Activated gamma-delta T cell treated with anti-CD3 and anti-CD28 coated beads, Interleukin-2, amount 50 U/mL, for 16 hours (primary cell): Measurements from ENCODE around the gene ZNF385B.
"Not testable (repeated sequence)": the region's sequence is repeated elsewhere in the genome, so short reads cannot be mapped to it uniquely, and the experiment has no call there.

Experiments used
- DNase-seq: peaks from one replicate; pipeline ENCODE4 v3.0.0-alpha.2; 2020; ENCODE audit warnings: low read depth

Gene ZNF385B

GRCh38 chr2:179802051-179802882, 59.1 kb downstream of the ZNF385B start:
- no peak for DNase-seq

GRCh38 chr2:179800776-179801175, 60.6 kb downstream of the ZNF385B start:
- DNase-seq = no peak

DNA sequence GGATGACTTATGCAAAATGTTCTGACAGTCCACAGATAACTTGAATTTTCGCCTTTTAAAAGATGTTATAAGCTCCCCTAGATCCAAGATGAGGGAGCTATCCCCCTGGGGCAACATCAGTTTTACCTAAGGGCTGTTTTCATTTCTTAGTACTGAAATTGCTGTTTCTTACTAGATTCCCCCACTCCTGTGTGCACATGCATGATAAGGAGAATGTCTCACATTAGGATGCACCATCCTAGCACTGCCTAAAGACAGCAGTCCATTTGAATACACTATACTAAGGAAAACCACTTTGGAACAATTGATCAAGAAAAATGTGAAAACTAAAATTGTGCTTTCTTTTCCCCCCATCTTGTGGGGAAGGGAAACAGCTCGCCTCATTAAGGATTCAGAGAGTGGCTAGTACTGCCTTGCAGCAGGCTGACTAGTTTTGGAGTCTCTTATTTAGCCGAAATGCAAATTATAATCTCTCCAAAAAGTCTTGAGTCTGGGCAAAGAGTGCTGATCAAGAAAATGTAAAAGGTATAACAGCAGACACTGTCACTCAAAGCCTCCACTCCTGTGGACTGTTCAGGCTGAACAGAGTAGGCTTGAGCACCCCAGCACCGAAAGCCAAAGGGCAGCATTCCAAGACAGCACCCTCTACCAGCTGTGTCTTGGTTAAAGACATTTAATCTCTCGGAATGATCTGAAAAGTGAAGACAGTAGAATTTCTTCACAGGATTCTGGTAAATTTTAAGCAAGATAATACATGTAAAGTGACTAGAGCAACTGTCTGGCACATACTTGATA, 65.0 kb downstream of the ZNF385B start:
- DNase-seq = no peak

DNA sequence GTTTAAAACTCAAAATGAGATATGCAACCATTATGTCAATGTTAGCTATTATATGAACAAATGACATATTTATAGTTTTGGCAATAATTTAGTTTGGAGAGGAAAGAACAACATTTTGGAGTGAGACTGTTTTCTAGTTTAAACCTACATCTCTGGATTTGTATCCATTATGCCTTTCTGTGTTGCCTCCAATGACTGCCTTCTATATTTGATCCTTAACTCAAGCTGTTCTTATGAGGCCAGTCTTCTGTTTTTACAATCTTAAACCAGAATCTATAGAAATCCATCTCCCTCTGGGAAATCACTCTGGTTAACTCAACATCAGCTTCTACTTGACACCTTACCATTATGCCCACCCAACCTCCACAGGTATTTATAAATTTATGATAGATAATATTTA, 67.5 kb downstream of the ZNF385B start:
- no peak for DNase-seq

DNA sequence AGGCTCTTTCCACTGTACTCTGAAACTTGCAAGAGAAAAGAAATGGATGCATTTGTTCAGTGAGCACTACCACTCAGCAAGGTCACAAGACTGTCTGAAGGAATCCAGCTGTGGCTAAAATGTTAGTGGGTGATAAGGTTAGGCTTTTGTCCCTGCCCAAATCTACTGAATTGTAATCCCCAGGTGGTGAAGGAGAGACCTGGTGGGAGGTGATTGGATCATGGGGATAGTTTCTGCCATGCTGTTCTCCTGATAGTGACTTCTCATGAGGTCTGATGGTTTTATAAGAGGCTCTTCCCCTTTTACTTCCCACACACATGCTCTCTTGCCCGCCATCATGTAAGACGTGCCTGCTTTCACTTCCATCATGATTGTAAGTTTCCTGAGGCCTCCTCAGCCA, 68.2 kb downstream of the ZNF385B start:
- DNase-seq = no peak

GRCh38 chr2:179790235-179791217, 70.9 kb downstream of the ZNF385B start:
- no peak for DNase-seq

DNA sequence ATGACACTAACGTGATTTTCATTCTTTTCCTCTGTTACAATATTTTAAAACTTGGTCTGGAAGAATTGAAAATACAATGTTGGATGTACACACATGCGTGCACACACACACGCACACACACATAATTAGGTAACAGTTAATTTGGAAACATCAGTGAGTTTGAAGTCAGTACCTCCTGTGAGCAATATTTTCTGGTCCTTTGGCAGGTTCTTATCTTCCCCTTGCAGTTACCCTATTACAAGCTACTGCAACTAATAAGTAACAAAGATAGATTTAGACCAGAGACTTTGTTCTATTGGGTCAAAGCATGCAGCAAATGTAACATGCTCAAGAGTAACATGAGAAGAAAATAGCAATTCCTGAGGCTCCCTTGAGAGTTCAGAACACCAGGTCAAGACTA, 73.3 kb downstream of the ZNF385B start:
- no peak for DNase-seq

DNA sequence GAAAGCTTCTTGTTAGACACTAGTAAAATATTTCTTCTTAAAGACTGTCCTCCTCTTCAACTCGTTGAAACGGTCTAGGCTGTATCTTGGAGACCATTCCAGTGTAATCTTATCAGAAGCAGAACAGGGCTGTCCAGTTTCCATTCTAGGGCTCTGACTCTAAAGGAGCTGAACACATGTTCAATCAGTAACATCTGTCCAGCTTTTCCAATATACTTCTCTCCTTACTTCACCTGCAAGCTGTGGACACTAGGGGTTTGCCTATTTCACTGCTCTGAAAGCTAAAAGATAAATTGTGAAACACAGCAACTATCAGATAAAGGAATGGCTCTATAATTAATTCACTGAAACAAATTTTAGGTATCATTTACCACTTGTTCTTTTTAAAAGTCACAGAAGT, 73.8 kb downstream of the ZNF385B start:
- no peak for DNase-seq

- DNase-seq = no peak
These were observed 75.5 kb downstream of the ZNF385B start for GRCh38 chr2:179785902-179786301.

GRCh38 chr2:179782346-179782745, 79.1 kb downstream of the ZNF385B start:
- not testable (repeated sequence) for DNase-seq

DNA sequence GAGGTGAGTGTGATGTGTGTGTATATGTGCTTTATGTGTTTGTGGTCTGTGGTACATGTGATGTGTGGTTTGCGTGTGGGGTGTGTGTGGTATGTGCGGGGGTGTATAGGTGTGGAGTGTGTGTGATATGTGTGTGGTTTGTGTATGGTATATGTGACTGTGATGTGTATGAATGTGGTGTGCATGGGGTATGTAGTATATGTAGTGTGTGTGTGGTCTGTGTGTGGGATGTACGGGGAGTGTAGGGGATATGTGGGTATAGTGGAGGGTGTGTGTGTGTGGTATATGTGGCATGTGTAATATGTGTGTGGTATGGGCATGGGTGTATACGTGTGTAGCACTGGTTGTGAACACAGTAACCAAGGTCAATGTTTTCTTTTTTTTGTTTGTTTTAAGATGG, 87.4 kb downstream of the ZNF385B start:
- DNase-seq = no peak

DNA sequence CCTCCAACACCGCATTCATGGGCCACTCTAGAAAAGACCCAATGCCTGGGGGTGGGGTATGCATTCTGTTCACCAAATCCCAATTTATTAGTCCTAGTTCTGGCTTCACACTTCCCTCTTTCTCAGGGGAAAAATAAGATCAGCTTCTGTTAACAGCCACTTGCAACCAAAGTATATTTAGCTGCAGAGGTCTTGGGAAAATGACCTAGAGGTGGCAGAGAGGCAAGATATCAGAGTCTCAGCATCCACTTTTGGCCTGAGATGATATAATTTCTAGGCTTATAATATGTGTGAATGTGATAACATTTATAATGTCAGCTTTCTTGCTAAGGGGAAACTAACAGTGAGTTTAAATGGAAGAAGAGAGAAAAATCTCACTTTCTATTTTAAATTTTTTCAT, 89.1 kb downstream of the ZNF385B start:
- no peak for DNase-seq

- DNase-seq = no peak
These were observed 89.6 kb downstream of the ZNF385B start for GRCh38 chr2:179771791-179772190.

DNA sequence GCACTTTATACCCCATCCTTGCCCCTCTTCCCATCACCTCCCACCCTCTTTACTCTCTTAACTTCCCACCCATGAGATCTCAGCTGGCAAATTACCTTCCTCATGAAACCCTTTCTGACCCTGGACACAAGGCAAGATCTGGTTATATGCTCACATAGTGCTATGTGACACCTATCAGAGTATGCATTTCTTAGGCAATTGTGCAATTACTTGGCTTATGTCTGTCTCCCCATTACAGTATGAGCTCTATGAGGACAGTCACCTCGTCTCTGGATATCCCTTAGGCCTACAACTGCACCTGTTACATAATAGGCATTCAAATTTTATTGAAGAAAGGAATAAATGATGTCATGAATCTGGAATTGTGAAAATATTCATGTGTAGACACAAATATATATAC, 91.4 kb downstream of the ZNF385B start:
- DNase-seq = no peak

GRCh38 chr2:179769323-179769722, 92.1 kb downstream of the ZNF385B start:
- DNase-seq = no peak

GRCh38 chr2:179768765-179769164, 92.6 kb downstream of the ZNF385B start:
- DNase-seq = no peak

DNA sequence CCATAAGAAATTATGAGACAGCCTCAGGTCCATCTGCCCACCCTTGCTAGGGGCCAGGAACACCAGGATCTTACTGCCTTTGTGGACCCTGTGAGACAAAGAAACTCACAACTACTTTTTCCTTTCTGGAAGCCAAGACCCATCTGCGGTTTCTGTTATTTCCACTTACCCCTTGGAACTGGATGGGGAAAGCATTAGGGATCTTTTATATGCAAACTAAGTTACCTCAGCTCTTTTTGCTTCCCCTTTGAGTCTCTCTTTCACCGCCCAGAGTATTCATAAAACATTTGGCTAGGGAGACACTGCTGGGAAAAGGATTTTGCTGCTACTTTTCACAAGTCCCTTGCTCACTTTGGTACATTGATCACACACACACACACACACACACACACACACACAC, 95.7 kb downstream of the ZNF385B start:
- no peak for DNase-seq

GRCh38 chr2:179764710-179765109, 96.7 kb downstream of the ZNF385B start:
- DNase-seq = no peak

DNA sequence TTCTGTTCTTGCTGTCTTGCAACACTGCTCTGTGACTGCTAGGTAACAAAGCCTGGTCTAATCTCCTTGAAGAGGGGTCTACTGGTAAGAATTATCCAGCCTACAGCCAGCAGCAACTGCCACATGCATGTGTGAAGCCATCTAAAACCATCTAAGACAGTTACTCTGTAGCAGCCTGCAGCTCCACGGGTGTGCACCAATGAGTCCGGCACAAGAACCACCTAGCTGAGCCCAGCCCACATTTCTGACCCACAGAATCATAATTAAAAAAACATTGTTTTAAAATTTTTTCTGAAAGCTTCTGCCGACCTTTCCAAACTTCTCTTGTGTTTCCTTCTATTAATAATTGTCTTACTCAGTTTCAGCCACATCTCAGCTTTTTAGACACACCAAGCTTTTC, 102.8 kb downstream of the ZNF385B start:
- DNase-seq = no peak

DNA sequence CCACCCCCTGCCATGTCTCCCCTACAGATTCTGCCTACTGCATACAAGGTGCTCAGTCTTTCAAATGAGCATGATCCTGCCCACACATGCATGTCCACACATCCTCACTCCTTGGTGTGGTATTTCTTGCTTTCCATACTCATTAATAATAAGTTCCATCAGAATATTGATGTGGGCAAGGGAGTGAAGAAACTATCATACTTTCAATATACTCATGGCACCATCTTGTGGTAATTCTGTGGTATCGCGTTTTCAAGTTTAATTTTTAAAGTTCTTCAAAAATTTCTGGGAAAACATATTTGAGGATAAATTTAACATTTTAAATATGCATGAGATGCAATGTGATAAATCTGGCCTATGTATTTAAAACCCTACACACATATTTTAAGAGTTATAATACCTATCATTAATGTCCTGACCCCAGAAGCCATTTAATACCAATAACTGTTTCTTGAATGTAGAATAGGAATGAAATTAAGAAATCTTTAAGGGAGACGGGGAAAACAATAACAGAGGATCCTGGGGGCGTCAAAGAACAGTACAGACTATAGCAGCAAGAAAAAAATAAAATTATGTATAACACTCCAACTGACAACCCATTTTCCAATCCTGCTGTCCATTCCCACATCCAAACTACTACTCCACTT, 110.1 kb downstream of the ZNF385B start:
- DNase-seq = no peak

GRCh38 chr2:179749210-179749609, 112.2 kb downstream of the ZNF385B start:
- DNase-seq = no peak

- DNase-seq = no peak
These were observed 114.4 kb downstream of the ZNF385B start for GRCh38 chr2:179746981-179747380.
